IMR-90 (cell line): Measurements from ENCODE around the gene WNK4.

Source experiments
- BHLHE40 ChIP-seq: fragments of 150-350 bp; IDR thresholded peaks from 2 replicates; pipeline ENCODE4 v1.6.1; 2016; ENCODE audit warnings: mild to moderate bottlenecking, low read depth, low read length
- CEBPB ChIP-seq: IDR thresholded peaks from 2 replicates; pipeline ENCODE4 v1.6.1; 2012; ENCODE audit warnings: low read depth, low read length, improper control_type of control experiment
- CHD1 ChIP-seq: IDR thresholded peaks from 2 replicates; pipeline ENCODE4 v1.6.1; 2012; ENCODE audit warnings: low read depth, low read length, improper control_type of control experiment
- CTCF ChIP-seq: conservative IDR thresholded peaks from 2 replicates; pipeline ENCODE4 v1.5.1; 2012; ENCODE audit warnings: mild to moderate bottlenecking, low read depth, low read length, improper control_type of control experiment
- MAFK ChIP-seq: IDR thresholded peaks from 2 replicates; pipeline ENCODE4 v1.6.1; 2012; ENCODE audit warnings: low read depth, low read length, improper control_type of control experiment
- MXI1 ChIP-seq: IDR thresholded peaks from 2 replicates; pipeline ENCODE4 v1.6.1; 2012; ENCODE audit warnings: low read depth, mild to moderate bottlenecking, low read length, moderate library complexity, borderline replicate concordance
- RFX5 ChIP-seq: IDR thresholded peaks from 2 replicates; pipeline ENCODE4 v1.8.0; 2012; ENCODE audit warnings: low read depth, mild to moderate bottlenecking, low read length, moderate library complexity

GRCh38 chr17:42740699-42741098 lies 39.7 kb upstream of the WNK4 start:
- TF ChIP-seq CTCF (no peak), MXI1 (no peak), CEBPB (no peak), BHLHE40 (no peak), CHD1 (no peak), MAFK (no peak), RFX5 (no peak)
